Measurements from ENCODE around the gene DNM1L.

DNA sequence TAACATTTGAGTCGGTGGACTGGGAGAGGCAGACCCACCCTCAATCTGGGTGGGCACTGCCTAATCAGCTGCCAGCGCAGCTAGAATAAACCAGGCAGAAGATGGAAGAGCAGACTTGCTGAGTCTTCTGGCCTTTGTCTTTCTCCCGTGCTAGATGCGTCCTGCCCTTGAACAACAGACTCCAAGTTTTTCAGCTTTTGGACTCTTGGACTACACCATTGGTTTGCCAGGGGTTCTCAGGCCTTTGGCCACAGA, 27.2 kb upstream of the DNM1L start:
- TF ChIP-seq, protein P1, sequence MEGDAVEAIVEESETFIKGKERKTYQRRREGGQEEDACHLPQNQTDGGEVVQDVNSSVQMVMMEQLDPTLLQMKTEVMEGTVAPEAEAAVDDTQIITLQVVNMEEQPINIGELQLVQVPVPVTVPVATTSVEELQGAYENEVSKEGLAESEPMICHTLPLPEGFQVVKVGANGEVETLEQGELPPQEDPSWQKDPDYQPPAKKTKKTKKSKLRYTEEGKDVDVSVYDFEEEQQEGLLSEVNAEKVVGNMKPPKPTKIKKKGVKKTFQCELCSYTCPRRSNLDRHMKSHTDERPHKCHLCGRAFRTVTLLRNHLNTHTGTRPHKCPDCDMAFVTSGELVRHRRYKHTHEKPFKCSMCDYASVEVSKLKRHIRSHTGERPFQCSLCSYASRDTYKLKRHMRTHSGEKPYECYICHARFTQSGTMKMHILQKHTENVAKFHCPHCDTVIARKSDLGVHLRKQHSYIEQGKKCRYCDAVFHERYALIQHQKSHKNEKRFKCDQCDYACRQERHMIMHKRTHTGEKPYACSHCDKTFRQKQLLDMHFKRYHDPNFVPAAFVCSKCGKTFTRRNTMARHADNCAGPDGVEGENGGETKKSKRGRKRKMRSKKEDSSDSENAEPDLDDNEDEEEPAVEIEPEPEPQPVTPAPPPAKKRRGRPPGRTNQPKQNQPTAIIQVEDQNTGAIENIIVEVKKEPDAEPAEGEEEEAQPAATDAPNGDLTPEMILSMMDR (IDR thresholded peaks at IDR 0.05): no peak
- TF ChIP-seq POLR2A (IDR thresholded peaks at IDR 0.05) (no peak), EP300 (IDR thresholded peaks at IDR 0.05) (no peak)
